ENCODE results near the gene KLRC3. TPM values are rescaled to one million over a fixed set of nuclear protein-coding genes. Genes with fewer than 3 reads are reported as not detected.
"Not testable (repeated sequence)": the region's sequence is repeated elsewhere in the genome, so short reads cannot be mapped to it uniquely, and the experiment has no call there.

The KLRC3 gene
- total RNA-seq, 1 experiment from 2014 or later = 0.74 TPM

DNA sequence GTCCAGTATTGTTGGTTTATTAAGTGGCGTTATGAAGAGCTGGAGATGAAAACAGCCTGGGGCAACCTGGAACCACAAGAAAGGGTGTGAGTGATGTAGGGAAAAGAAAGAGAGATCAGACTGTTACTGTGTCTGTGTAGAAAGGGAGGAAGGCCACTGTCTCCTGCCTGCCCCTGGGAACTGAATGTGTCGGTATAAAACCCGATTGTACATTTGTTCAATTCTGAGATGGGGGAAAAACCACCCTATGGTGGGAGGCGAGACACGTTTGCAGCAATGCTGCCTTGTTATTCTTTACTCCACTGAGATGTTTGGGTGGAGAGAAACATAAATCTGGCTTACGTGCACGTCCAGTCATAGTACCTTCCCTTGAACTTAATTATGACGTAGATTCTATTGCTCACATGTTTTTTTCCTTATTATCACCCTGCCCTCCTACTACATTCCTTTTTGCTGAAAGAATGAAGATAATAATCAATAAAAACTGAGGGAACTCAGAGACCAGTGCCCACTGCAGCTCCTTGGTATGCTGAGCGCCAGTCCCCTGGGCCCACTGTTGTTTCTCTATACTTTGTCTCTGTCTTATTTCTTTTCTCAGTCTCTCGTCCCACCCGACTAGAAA is 25.8 kb downstream of the KLRC3 start:
- in situ Hi-C loops (cut with HindIII; ENCODE audit: low pct_unique_long_range_greater_than_20kb, low sequenced_read_pairs); POLR2A ChIA-PET; ATAC-seq; DNase-seq (ENCODE audit: low read depth, low spot score); intact Hi-C loops (cut with micrococcal nuclease; ENCODE audit: unreplicated experiment); BruUV-seq (replicated peaks); H3K27me3 ChIP-seq (ENCODE audit: control insufficient read depth, insufficient read depth, low read length); H3K9me3 ChIP-seq (ENCODE audit: control insufficient read depth, insufficient read depth, low read depth, low read length); H3K36me3 ChIP-seq (ENCODE audit: control insufficient read depth, insufficient read depth, low read length): not testable (repeated sequence)
- peaks cover 39% of the 10 kb centered on the region for H3K4me1 ChIP-seq (ENCODE audit: control insufficient read depth, insufficient read depth, low read length)
- CTCF ChIA-PET = interaction anchor here (0.8 kb wide), 1 partner anchor 31 kb away, joined by 3 read pairs; no protein-coding TSS in a partner anchor
- peak; percentile 79 for TF ChIP-seq TCF7L2 (IDR thresholded peaks at IDR 0.05; ENCODE audit: low read depth, low read length)
- peak overlapping the region; percentile 96 for H3K27ac ChIP-seq (ENCODE audit: low read length)
- H3K4me3 ChIP-seq (ENCODE audit: low read depth in 2 of 2, low read length in 2 of 2) = peak overlapping the region in 1 of 2 experiments; percentile 11; a peak in 1 of 4 replicates

DNA sequence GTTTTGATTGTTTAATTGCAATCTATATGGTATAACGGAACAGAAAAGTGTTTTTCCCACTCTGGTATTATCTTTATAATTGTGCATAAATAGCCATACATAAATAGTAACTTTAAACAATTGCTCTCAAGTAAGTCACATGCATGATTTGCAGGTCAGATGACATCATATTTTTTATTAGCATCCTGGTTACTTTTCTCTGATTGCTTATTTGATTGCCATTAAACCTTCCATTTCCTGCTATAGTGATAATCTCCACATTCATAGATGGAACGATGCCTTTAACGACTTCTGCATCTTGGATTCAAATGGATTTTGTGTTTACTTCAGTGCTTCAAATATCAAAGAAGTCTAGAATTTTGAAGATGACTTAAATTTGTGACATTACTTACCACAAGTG is 27.1 kb downstream of the KLRC3 start:
- TF ChIP-seq TCF7L2 (IDR thresholded peaks at IDR 0.05; ENCODE audit: low read depth, low read length) = no peak
- TF ChIP-seq, protein P1, sequence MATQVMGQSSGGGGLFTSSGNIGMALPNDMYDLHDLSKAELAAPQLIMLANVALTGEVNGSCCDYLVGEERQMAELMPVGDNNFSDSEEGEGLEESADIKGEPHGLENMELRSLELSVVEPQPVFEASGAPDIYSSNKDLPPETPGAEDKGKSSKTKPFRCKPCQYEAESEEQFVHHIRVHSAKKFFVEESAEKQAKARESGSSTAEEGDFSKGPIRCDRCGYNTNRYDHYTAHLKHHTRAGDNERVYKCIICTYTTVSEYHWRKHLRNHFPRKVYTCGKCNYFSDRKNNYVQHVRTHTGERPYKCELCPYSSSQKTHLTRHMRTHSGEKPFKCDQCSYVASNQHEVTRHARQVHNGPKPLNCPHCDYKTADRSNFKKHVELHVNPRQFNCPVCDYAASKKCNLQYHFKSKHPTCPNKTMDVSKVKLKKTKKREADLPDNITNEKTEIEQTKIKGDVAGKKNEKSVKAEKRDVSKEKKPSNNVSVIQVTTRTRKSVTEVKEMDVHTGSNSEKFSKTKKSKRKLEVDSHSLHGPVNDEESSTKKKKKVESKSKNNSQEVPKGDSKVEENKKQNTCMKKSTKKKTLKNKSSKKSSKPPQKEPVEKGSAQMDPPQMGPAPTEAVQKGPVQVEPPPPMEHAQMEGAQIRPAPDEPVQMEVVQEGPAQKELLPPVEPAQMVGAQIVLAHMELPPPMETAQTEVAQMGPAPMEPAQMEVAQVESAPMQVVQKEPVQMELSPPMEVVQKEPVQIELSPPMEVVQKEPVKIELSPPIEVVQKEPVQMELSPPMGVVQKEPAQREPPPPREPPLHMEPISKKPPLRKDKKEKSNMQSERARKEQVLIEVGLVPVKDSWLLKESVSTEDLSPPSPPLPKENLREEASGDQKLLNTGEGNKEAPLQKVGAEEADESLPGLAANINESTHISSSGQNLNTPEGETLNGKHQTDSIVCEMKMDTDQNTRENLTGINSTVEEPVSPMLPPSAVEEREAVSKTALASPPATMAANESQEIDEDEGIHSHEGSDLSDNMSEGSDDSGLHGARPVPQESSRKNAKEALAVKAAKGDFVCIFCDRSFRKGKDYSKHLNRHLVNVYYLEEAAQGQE (IDR thresholded peaks at IDR 0.05; ENCODE audit: insufficient read depth in 1 of 2, low read depth in 2 of 2, low read length in 1 of 2) = no peak
- TF ChIP-seq POLR2AphosphoS5 (IDR thresholded peaks at IDR 0.05; ENCODE audit: low read depth, low read length) = no peak
- no peak for TF ChIP-seq SIN3A (IDR thresholded peaks at IDR 0.05; ENCODE audit: borderline replicate concordance, insufficient read depth, low read depth, low read length)
- TF ChIP-seq, protein P2, sequence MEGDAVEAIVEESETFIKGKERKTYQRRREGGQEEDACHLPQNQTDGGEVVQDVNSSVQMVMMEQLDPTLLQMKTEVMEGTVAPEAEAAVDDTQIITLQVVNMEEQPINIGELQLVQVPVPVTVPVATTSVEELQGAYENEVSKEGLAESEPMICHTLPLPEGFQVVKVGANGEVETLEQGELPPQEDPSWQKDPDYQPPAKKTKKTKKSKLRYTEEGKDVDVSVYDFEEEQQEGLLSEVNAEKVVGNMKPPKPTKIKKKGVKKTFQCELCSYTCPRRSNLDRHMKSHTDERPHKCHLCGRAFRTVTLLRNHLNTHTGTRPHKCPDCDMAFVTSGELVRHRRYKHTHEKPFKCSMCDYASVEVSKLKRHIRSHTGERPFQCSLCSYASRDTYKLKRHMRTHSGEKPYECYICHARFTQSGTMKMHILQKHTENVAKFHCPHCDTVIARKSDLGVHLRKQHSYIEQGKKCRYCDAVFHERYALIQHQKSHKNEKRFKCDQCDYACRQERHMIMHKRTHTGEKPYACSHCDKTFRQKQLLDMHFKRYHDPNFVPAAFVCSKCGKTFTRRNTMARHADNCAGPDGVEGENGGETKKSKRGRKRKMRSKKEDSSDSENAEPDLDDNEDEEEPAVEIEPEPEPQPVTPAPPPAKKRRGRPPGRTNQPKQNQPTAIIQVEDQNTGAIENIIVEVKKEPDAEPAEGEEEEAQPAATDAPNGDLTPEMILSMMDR (IDR thresholded peaks at IDR 0.05) = no peak
- intact Hi-C loops (cut with micrococcal nuclease; ENCODE audit: unreplicated experiment) = no loop called here
- BruUV-seq (replicated peaks) = no TSS peak
- in situ Hi-C loops (cut with HindIII; ENCODE audit: low pct_unique_long_range_greater_than_20kb, low sequenced_read_pairs) = no loop called here
- Histone ChIP-seq H3K4me1 (ENCODE audit: control insufficient read depth, insufficient read depth, low read length) (peaks cover 38% of the 10 kb centered on the region), H3K9me3 (ENCODE audit: control insufficient read depth, insufficient read depth, low read depth, low read length) (no peaks in the 10 kb centered on the region), H3K4me3 (ENCODE audit: low read depth in 2 of 2, low read length in 2 of 2) (no peak overlapping the region), H3K27me3 (ENCODE audit: control insufficient read depth, insufficient read depth, low read length) (no peaks in the 10 kb centered on the region), H3K27ac (ENCODE audit: low read length) (peak overlapping the region; percentile 96), H3K36me3 (ENCODE audit: control insufficient read depth, insufficient read depth, low read length) (no peaks in the 10 kb centered on the region)
- no peak for DNase-seq (ENCODE audit: low read depth, low spot score)
- no peak for ATAC-seq
- ChIA-PET CTCF (no interaction called here), POLR2A (no interaction called here)

DNA sequence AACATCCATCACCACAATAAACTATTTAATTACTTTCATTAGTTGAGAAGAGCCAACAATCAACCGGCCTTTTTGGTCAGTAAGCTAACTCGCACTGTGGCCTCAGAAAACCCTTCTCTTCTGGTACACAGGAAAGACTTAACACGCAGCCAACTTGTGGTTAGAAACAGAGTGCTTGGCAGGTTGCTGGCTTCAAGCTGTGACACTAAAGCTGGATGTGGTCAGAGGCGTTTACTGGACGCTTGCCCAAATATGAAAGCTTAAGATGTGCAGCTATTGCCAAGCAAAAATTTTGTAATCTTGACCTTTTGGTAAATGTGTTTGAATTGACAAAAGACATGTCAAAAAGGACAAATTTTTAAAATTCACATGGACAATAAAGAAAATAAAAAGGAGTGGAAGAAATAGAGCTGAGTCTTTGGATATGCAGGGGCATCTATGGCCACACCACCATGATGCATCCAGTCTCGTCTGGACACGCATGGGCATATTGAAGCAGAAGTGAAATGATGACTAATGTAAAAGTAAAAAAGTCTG is 27.9 kb downstream of the KLRC3 start:
- no TSS peak for BruUV-seq (replicated peaks)
- no peaks in the 10 kb centered on the region for H3K36me3 ChIP-seq (ENCODE audit: control insufficient read depth, insufficient read depth, low read length)
- peak; percentile 46; the same call in 1 of the 2 replicates for TF ChIP-seq TCF7L2 (IDR thresholded peaks at IDR 0.05; ENCODE audit: low read depth, low read length)
- TF ChIP-seq SIN3A (IDR thresholded peaks at IDR 0.05; ENCODE audit: borderline replicate concordance, insufficient read depth, low read depth, low read length) = no peak
- TF ChIP-seq, protein P1 (IDR thresholded peaks at IDR 0.05; ENCODE audit: insufficient read depth in 1 of 2, low read depth in 2 of 2, low read length in 1 of 2) = no peak
- TF ChIP-seq POLR2AphosphoS5 (IDR thresholded peaks at IDR 0.05; ENCODE audit: low read depth, low read length) = peak; percentile 63; the same call in 1 of the 2 replicates
- TF ChIP-seq, protein P2 (IDR thresholded peaks at IDR 0.05) = no peak
- peak; percentile 84 for ATAC-seq
- no peak overlapping the region for H3K4me3 ChIP-seq (ENCODE audit: low read depth in 2 of 2, low read length in 2 of 2)
- intact Hi-C loops (cut with micrococcal nuclease; ENCODE audit: unreplicated experiment) = no loop called here
- in situ Hi-C loops (cut with HindIII; ENCODE audit: low pct_unique_long_range_greater_than_20kb, low sequenced_read_pairs) = no loop called here
- no peaks in the 10 kb centered on the region for H3K27me3 ChIP-seq (ENCODE audit: control insufficient read depth, insufficient read depth, low read length)
- DNase-seq (ENCODE audit: low read depth, low spot score) = no peak
- peak overlapping the region; percentile 96 for H3K27ac ChIP-seq (ENCODE audit: low read length)
- POLR2A ChIA-PET = interaction anchor here (0.6 kb wide), 1 partner anchor 207 kb away, joined by 4 read pairs; no protein-coding TSS in a partner anchor
- no peaks in the 10 kb centered on the region for H3K9me3 ChIP-seq (ENCODE audit: control insufficient read depth, insufficient read depth, low read depth, low read length)
- CTCF ChIA-PET = no interaction called here
- peaks cover 33% of the 10 kb centered on the region for H3K4me1 ChIP-seq (ENCODE audit: control insufficient read depth, insufficient read depth, low read length)

Data from Panc1 (cell line).